K562 (cell line): ENCODE data around the gene ATP5PD. TPM values are rescaled to one million over a fixed set of nuclear protein-coding genes. Genes with fewer than 3 reads are reported as not detected.

Experiments
- ELF2 ChIP-seq: fragments of 250-450 bp; sonication (Bioruptor Pico); IDR thresholded peaks from 2 replicates; pipeline ENCODE4 v1.5.0; 2021; ENCODE audit warnings: mild to moderate bottlenecking
- EP400 ChIP-seq: fragments of 450-650 bp; IDR thresholded peaks from 2 replicates; pipeline ENCODE4 v1.6.1; 2017; ENCODE audit warnings: antibody characterized with exemption, mild to moderate bottlenecking, moderate library complexity
- FOSL1 ChIP-seq: fragments of 200-800 bp; sonication (Bioruptor generic); conservative IDR thresholded peaks from 2 replicates; pipeline ENCODE4 v1.6.1; 2016; ENCODE audit warnings: missing genetic modification characterization, missing compliant biosample characterization
- KDM1A ChIP-seq, 2 experiments: fragments of 450-650 bp; IDR thresholded peaks; 2 replicates each; pipeline ENCODE4 v1.6.1; 2016; ENCODE audit warnings: mild to moderate bottlenecking in 2 of 2
- NR2C2 ChIP-seq, 2 experiments: fragments of 200-800 bp in 1 of 2; sonication (Bioruptor generic) in 1 of 2; sonication (generic) in 1 of 2; formaldehyde crosslinking in 1 of 2; IDR thresholded peaks; 2 replicates each; pipeline versions ENCODE4 v1.6.1 to v1.8.0; 2016 to 2022; ENCODE audit warnings: mild to moderate bottlenecking in 1 of 2, missing compliant biosample characterization in 1 of 2, missing genetic modification characterization in 1 of 2, missing genetic modification reagents in 1 of 2
- SREBF1 ChIP-seq: fragments of 150-350 bp; IDR thresholded peaks from 2 replicates; pipeline ENCODE4 v1.6.1; 2014; ENCODE audit warnings: antibody characterized with exemption, low read depth, low read length, borderline replicate concordance
- TBL1XR1 ChIP-seq, 2 experiments: IDR thresholded peaks; 2 replicates each; pipeline ENCODE4 v1.6.1; 2012; ENCODE audit warnings: improper control_type of control experiment in 2 of 2, low read length in 2 of 2, mild to moderate bottlenecking in 1 of 2
- U2AF2 ChIP-seq: fragments of 200-400 bp; formaldehyde crosslinking; optimal IDR thresholded peaks from 2 replicates; pipeline ENCODE3; 2017; ENCODE audit warnings: low read depth, mild to moderate bottlenecking, low read length
- ZBTB5 ChIP-seq: fragments of 450-650 bp; IDR thresholded peaks from 2 replicates; pipeline ENCODE4 v1.6.1; 2017; ENCODE audit warnings: antibody characterized with exemption
- ZBTB8A ChIP-seq: fragments of 450-650 bp; IDR thresholded peaks from 2 replicates; pipeline ENCODE4 v1.6.1; 2018; ENCODE audit warnings: mild to moderate bottlenecking, moderate library complexity; ENCODE audit not compliant: partially characterized antibody
- ZNF23 ChIP-seq: fragments of 250-450 bp; sonication (Bioruptor Pico); IDR thresholded peaks from 2 replicates; pipeline ENCODE4 v1.4.0; 2020; ENCODE audit warnings: mild to moderate bottlenecking
- ZNF311 ChIP-seq: fragments of 250-450 bp; sonication (Bioruptor Pico); IDR thresholded peaks from 2 replicates; pipeline ENCODE4 v1.4.0; 2020; ENCODE audit warnings: mild to moderate bottlenecking, moderate library complexity
- ZNF586 ChIP-seq: fragments of 450-650 bp; formaldehyde crosslinking; conservative IDR thresholded peaks from 2 replicates; pipeline ENCODE4 v1.4.0; 2020; ENCODE audit warnings: mild to moderate bottlenecking, moderate library complexity
- polyA plus RNA-seq, 8 experiments: library from polyadenylated mRNA; depleted of rRNA in 4 of 8; stranded (reverse) in 5 of 8; unstranded in 3 of 8; fragments of >200 nt; fragmentation: Nextera tagmentation in 2 of 8; fragmentation: Illumina TruSeq in 1 of 8; extraction: Ambion mirVana in 2 of 8; extraction: Trizol in 1 of 8; gene quantifications; 2 replicates each; pipeline versions ENCODE4 v1.2.1 to v1.2.3, GENCODE V29; 2011 to 2014; ENCODE audit warnings: inconsistent platforms in 1 of 8, missing spikeins in 1 of 8
- total RNA-seq, 7 experiments: library from RNA; depleted of rRNA in 6 of 7; stranded (reverse); fragments of >200 nt in 6 of 7; fragmentation: Illumina TruSeq in 2 of 7; extraction: Trizol in 2 of 7; gene quantifications; 2 replicates each; pipeline versions ENCODE4 v1.2.1 to v1.2.3, GENCODE V29; 2011 to 2021; ENCODE audit warnings: low replicate concordance in 1 of 7
- TF ChIP-seq, protein P1 (sequence below), 2 experiments: IDR thresholded peaks; 2 replicates each; pipeline ENCODE4 v1.6.1; 2012; ENCODE audit warnings: improper control_type of control experiment in 2 of 2, low read depth in 2 of 2, low read length in 2 of 2, borderline replicate concordance in 1 of 2
- TF ChIP-seq, protein P2 (sequence below), 3 experiments: IDR thresholded peaks in 2 of 3; conservative IDR thresholded peaks in 1 of 3; 2 replicates each; pipeline ENCODE4 v1.5.1; 2011 to 2012; ENCODE audit warnings: low read length in 3 of 3, mild to moderate bottlenecking in 3 of 3, control low read depth in 2 of 3, improper control_type of control experiment in 1 of 3, inconsistent platforms in 1 of 3, low read depth in 1 of 3, mixed read lengths in 1 of 3, moderate library complexity in 1 of 3; ENCODE audit not compliant: insufficient read depth in 2 of 3
- TF ChIP-seq, protein P3 (sequence below): fragments of 250-450 bp; sonication (Bioruptor Pico); IDR thresholded peaks from 2 replicates; pipeline ENCODE4 v1.4.0; 2020
- TF ChIP-seq, protein P4 (sequence below): sonication (generic); formaldehyde crosslinking; IDR thresholded peaks from 2 replicates; pipeline ENCODE4 v1.8.0; 2022; ENCODE audit warnings: missing genetic modification reagents, mild to moderate bottlenecking, borderline replicate concordance

ATP5PD gene
- total and polyA plus RNA-seq, 9 of the 15 experiments (the other 6 are each of a cell fraction or from before 2014, with no cell fraction given), result 271 to 828 (median 432) TPM

GRCh38 chr17:75033346-75034235 lies 13.2 kb downstream of the ATP5PD start (continued):
- TF ChIP-seq, protein P1, sequence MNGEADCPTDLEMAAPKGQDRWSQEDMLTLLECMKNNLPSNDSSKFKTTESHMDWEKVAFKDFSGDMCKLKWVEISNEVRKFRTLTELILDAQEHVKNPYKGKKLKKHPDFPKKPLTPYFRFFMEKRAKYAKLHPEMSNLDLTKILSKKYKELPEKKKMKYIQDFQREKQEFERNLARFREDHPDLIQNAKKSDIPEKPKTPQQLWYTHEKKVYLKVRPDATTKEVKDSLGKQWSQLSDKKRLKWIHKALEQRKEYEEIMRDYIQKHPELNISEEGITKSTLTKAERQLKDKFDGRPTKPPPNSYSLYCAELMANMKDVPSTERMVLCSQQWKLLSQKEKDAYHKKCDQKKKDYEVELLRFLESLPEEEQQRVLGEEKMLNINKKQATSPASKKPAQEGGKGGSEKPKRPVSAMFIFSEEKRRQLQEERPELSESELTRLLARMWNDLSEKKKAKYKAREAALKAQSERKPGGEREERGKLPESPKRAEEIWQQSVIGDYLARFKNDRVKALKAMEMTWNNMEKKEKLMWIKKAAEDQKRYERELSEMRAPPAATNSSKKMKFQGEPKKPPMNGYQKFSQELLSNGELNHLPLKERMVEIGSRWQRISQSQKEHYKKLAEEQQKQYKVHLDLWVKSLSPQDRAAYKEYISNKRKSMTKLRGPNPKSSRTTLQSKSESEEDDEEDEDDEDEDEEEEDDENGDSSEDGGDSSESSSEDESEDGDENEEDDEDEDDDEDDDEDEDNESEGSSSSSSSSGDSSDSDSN (IDR thresholded peaks at IDR 0.05; ENCODE audit: borderline replicate concordance in 1 of 2, low read depth in 2 of 2, low read length in 2 of 2), result 0 out of 4 replicates have a peak, but pooled peaks have one; percentile 18 to 48
- TF ChIP-seq ELF2 (CRISPR knock-in tag) (0 out of 2 replicates have a peak, but pooled peaks have one; percentile 17), TBL1XR1 (IDR thresholded peaks at IDR 0.05; ENCODE audit: low read length in 2 of 2) (peak; percentile 55 to 96; a peak in 3 of 4 replicates), NR2C2 (CRISPR knock-in tag; IDR thresholded peaks at IDR 0.05) (peak; percentile 45), NR2C2 (tag; IDR thresholded peaks at IDR 0.05) (peak; percentile 81), EP400 (no peak), ZBTB5 (no peak), KDM1A (IDR thresholded peaks at IDR 0.05) (no peak), U2AF2 (no peak), SREBF1 (peak; percentile 75; the same call in 1 of the 2 replicates), ZNF23 (CRISPR knock-in tag) (no peak), ZNF586 (CRISPR knock-in tag) (no peak), FOSL1 (tag) (peak; percentile 41; the same call in 1 of the 2 replicates), ZNF311 (CRISPR knock-in tag) (no peak; the same call in none of the 2 replicates), ZBTB8A (peak; percentile 95)
- TF ChIP-seq, protein P2, sequence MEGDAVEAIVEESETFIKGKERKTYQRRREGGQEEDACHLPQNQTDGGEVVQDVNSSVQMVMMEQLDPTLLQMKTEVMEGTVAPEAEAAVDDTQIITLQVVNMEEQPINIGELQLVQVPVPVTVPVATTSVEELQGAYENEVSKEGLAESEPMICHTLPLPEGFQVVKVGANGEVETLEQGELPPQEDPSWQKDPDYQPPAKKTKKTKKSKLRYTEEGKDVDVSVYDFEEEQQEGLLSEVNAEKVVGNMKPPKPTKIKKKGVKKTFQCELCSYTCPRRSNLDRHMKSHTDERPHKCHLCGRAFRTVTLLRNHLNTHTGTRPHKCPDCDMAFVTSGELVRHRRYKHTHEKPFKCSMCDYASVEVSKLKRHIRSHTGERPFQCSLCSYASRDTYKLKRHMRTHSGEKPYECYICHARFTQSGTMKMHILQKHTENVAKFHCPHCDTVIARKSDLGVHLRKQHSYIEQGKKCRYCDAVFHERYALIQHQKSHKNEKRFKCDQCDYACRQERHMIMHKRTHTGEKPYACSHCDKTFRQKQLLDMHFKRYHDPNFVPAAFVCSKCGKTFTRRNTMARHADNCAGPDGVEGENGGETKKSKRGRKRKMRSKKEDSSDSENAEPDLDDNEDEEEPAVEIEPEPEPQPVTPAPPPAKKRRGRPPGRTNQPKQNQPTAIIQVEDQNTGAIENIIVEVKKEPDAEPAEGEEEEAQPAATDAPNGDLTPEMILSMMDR (IDR thresholded peaks at IDR 0.05 in 2 of 3, conservative IDR thresholded peaks at IDR 0.05 in 1 of 3; ENCODE audit: insufficient read depth in 2 of 3, low read depth in 1 of 3, low read length in 3 of 3), result peak in 1 of 3 experiments; percentile 8; a peak in 1 of 6 replicates
- TF ChIP-seq, protein P3, sequence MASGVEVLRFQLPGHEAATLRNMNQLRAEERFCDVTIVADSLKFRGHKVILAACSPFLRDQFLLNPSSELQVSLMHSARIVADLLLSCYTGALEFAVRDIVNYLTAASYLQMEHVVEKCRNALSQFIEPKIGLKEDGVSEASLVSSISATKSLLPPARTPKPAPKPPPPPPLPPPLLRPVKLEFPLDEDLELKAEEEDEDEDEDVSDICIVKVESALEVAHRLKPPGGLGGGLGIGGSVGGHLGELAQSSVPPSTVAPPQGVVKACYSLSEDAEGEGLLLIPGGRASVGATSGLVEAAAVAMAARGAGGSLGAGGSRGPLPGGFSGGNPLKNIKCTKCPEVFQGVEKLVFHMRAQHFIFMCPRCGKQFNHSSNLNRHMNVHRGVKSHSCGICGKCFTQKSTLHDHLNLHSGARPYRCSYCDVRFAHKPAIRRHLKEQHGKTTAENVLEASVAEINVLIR, result no peak
- TF ChIP-seq, protein P4, sequence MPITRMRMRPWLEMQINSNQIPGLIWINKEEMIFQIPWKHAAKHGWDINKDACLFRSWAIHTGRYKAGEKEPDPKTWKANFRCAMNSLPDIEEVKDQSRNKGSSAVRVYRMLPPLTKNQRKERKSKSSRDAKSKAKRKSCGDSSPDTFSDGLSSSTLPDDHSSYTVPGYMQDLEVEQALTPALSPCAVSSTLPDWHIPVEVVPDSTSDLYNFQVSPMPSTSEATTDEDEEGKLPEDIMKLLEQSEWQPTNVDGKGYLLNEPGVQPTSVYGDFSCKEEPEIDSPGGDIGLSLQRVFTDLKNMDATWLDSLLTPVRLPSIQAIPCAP (CRISPR knock-in tag), result peak; percentile 38; the same call in 1 of the 2 replicates
